Measurements from ENCODE around the gene VPS26B.

VPS26B gene

DNA sequence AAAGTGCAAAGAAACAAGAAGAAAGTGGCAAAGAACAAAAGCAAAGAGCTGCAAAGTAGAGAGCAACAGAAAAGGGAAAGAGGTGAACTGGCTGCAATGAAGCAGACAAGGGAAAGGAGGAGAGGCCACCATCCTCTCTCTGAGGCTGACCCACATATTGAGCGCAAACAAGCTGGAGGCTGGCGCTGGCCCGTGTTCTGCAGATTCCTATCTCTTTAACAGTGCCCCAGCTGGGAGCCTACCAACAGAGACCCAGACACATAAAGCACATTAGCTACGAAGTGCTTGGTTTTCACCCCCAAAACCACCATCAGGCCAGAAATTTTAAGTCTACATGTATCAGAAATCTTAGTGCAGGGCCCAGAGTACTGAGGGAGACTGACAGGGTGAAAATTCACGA is 18.3 kb upstream of the VPS26B start:
- Histone ChIP-seq H3K27me3 (ENCODE audit: control insufficient read depth in 1 of 2, insufficient read depth in 2 of 2, low read length in 2 of 2) (no peaks in the 10 kb centered on the region), H3K9me3 (ENCODE audit: control insufficient read depth in 1 of 2, low read length in 2 of 2) (no peaks in the 10 kb centered on the region), H3K9ac (ENCODE audit: low read depth in 1 of 2, low read length in 2 of 2) (no peak overlapping the region), H3K27ac (ENCODE audit: low read depth, low read length) (no peak overlapping the region), H3K4me1 (ENCODE audit: control insufficient read depth in 1 of 2, insufficient read depth in 2 of 2, low read length in 2 of 2) (no peaks in the 10 kb centered on the region), H3K36me3 (ENCODE audit: control insufficient read depth in 1 of 2, insufficient read depth in 2 of 2, low read length in 2 of 2) (peaks cover 24 to 57% of the 10 kb centered on the region in 2 donors), H3K4me3 (ENCODE audit: low read depth in 1 of 2, low read length in 2 of 2) (no peak overlapping the region)

GRCh38 chr11:134207538-134208239 is 16.8 kb upstream of the VPS26B start:
- Histone ChIP-seq H3K36me3 (ENCODE audit: control insufficient read depth in 1 of 2, insufficient read depth in 2 of 2, low read length in 2 of 2) (peaks cover 20 to 44% of the 10 kb centered on the region in 2 donors), H3K4me3 (ENCODE audit: low read depth in 1 of 2, low read length in 2 of 2) (no peak overlapping the region)

DNA sequence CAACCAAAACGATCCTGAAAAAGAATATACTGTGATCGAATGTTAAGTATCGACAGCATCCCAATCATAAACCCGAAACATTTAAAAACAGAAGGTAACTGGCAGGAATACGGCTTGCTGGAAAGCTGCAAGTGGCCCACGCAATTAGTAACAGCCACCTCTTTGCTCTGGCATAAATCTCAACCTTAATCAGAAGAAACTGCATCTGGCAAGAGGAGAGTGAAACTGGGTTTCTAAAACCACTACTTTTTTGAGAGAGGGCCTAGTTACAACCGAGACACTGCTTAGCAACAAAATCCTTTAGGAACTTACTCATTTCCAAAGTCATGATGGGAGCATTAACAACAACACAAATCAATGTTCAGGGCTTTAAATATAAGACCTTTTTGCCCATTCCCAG is 8.6 kb upstream of the VPS26B start:
- Histone ChIP-seq H3K36me3 (ENCODE audit: control insufficient read depth in 1 of 2, insufficient read depth in 2 of 2, low read length in 2 of 2) (peaks cover 3 to 15% of the 10 kb centered on the region in 2 donors), H3K27me3 (ENCODE audit: control insufficient read depth in 1 of 2, insufficient read depth in 2 of 2, low read length in 2 of 2) (no peaks in the 10 kb centered on the region), H3K9ac (ENCODE audit: low read depth in 1 of 2, low read length in 2 of 2) (no peak overlapping the region), H3K4me1 (ENCODE audit: control insufficient read depth in 1 of 2, insufficient read depth in 2 of 2, low read length in 2 of 2) (no peaks in the 10 kb centered on the region), H3K27ac (ENCODE audit: low read depth, low read length) (no peak overlapping the region), H3K9me3 (ENCODE audit: control insufficient read depth in 1 of 2, low read length in 2 of 2) (no peaks in the 10 kb centered on the region), H3K4me3 (ENCODE audit: low read depth in 1 of 2, low read length in 2 of 2) (no peak overlapping the region)

More at GRCh38 chr11:134207538-134208239, 16.8 kb upstream of the VPS26B start:
- Histone ChIP-seq H3K9ac (ENCODE audit: low read depth in 1 of 2, low read length in 2 of 2) (no peak overlapping the region), H3K27me3 (ENCODE audit: control insufficient read depth in 1 of 2, insufficient read depth in 2 of 2, low read length in 2 of 2) (no peaks in the 10 kb centered on the region), H3K9me3 (ENCODE audit: control insufficient read depth in 1 of 2, low read length in 2 of 2) (no peaks in the 10 kb centered on the region), H3K4me1 (ENCODE audit: control insufficient read depth in 1 of 2, insufficient read depth in 2 of 2, low read length in 2 of 2) (no peaks in the 10 kb centered on the region), H3K27ac (ENCODE audit: low read depth, low read length) (no peak overlapping the region)

DNA sequence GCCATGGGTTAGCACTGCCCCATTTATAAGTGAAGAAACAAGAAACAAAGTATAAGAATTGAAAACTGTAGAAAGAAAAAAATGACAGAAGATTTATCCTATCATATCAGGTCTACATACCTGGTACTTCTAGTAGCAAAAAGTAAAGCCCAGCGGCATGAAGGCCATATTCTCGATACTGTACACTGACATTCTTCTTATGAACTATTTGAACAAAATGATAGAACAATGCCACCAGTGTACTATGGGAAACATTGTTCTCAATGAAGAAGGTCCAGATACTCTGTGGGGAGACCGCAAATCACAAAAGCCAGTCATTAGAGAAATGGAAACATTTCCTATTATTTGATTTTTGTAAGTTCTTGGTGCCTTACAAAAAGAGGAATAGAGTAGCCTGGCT is 7.7 kb upstream of the VPS26B start:
- Histone ChIP-seq H3K4me1 (ENCODE audit: control insufficient read depth in 1 of 2, insufficient read depth in 2 of 2, low read length in 2 of 2) (no peaks in the 10 kb centered on the region), H3K9ac (ENCODE audit: low read depth in 1 of 2, low read length in 2 of 2) (no peak overlapping the region), H3K27me3 (ENCODE audit: control insufficient read depth in 1 of 2, insufficient read depth in 2 of 2, low read length in 2 of 2) (no peaks in the 10 kb centered on the region), H3K36me3 (ENCODE audit: control insufficient read depth in 1 of 2, insufficient read depth in 2 of 2, low read length in 2 of 2) (peaks cover 3 to 15% of the 10 kb centered on the region in 2 donors), H3K4me3 (ENCODE audit: low read depth in 1 of 2, low read length in 2 of 2) (no peak overlapping the region), H3K27ac (ENCODE audit: low read depth, low read length) (no peak overlapping the region), H3K9me3 (ENCODE audit: control insufficient read depth in 1 of 2, low read length in 2 of 2) (no peaks in the 10 kb centered on the region)

- no peaks in the 10 kb centered on the region for H3K27me3 ChIP-seq (ENCODE audit: control insufficient read depth in 1 of 2, insufficient read depth in 2 of 2, low read length in 2 of 2)
- peak overlapping the region; percentile 66 to 92 for H3K9ac ChIP-seq (ENCODE audit: low read depth in 1 of 2, low read length in 2 of 2)
- H3K27ac ChIP-seq (ENCODE audit: low read depth, low read length), result no peak overlapping the region
Measured at GRCh38 chr11:134223121-134223520, 1.4 kb upstream of the VPS26B start.

DNA sequence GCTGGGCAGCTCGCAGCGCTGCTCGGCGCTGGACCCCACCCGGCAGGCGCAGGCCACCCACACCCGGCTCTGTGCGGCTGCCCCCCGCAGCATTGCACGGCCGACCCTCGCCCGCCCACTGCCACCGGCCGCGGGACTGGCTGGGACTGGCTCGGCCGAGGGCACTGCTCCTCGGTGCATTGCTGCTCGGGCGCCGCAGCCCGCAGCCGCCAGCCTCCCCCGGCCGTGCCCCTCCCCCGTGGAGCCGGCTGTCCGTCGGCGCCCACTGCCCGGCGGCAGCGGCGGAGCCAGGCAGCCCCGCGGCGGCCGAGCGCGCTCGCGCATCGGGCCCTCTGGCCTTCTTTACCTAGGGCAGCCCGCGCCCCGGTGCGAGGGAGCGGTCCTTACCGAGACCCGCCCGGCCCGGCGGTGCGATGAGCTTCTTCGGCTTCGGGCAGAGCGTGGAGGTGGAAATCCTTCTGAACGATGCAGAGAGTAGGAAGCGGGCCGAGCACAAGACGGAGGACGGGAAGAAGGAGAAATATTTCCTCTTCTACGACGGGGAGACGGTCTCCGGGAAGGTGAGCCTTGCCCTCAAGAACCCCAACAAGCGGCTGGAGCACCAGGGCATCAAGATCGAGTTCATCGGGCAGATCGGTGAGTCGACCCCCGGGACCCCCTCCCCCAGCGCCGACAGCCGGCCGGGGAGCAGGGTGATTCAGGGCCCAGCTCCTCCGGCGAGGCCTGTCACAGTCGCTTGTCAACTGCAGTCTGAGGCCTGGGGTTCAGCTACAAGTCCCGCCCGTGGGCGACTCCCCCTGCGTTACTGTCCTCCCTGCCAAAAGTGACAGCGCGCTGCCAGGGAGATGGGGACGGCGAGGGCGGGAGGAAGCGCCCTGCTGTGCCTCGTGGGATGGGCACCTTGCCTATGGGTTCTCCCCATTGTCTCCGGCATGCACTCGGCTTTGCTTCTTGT is 516 bp downstream of the VPS26B start:
- Histone ChIP-seq H3K27me3 (ENCODE audit: control insufficient read depth in 1 of 2, insufficient read depth in 2 of 2, low read length in 2 of 2) (no peaks in the 10 kb centered on the region), H3K36me3 (ENCODE audit: control insufficient read depth in 1 of 2, insufficient read depth in 2 of 2, low read length in 2 of 2) (no peaks in the 10 kb centered on the region), H3K9me3 (ENCODE audit: control insufficient read depth in 1 of 2, low read length in 2 of 2) (no peaks in the 10 kb centered on the region), H3K4me3 (ENCODE audit: low read depth in 1 of 2, low read length in 2 of 2) (peak overlapping the region; percentile 94 to 99), H3K27ac (ENCODE audit: low read depth, low read length) (peak overlapping the region; percentile 59), H3K9ac (ENCODE audit: low read depth in 1 of 2, low read length in 2 of 2) (peak overlapping the region; percentile 80 to 87), H3K4me1 (ENCODE audit: control insufficient read depth in 1 of 2, insufficient read depth in 2 of 2, low read length in 2 of 2) (peaks cover 26 to 35% of the 10 kb centered on the region in 2 donors)

More at GRCh38 chr11:134223121-134223520, 1.4 kb upstream of the VPS26B start:
- no peaks in the 10 kb centered on the region for H3K9me3 ChIP-seq (ENCODE audit: control insufficient read depth in 1 of 2, low read length in 2 of 2)
- peaks cover 26 to 31% of the 10 kb centered on the region in 2 donors for H3K4me1 ChIP-seq (ENCODE audit: control insufficient read depth in 1 of 2, insufficient read depth in 2 of 2, low read length in 2 of 2)
- H3K4me3 ChIP-seq (ENCODE audit: low read depth in 1 of 2, low read length in 2 of 2), result peak overlapping the region; percentile 94 to 99
- H3K36me3 ChIP-seq (ENCODE audit: control insufficient read depth in 1 of 2, insufficient read depth in 2 of 2, low read length in 2 of 2), result peaks cover 0 to 6% of the 10 kb centered on the region in 2 donors

GRCh38 chr11:134226806-134227325 is 2.4 kb downstream of the VPS26B start:
- Histone ChIP-seq H3K4me1 (ENCODE audit: control insufficient read depth in 1 of 2, insufficient read depth in 2 of 2, low read length in 2 of 2) (peaks cover 31 to 35% of the 10 kb centered on the region in 2 donors), H3K9me3 (ENCODE audit: control insufficient read depth in 1 of 2, low read length in 2 of 2) (no peaks in the 10 kb centered on the region), H3K9ac (ENCODE audit: low read depth in 1 of 2, low read length in 2 of 2) (no peak overlapping the region), H3K4me3 (ENCODE audit: low read depth in 1 of 2, low read length in 2 of 2) (no peak overlapping the region), H3K27ac (ENCODE audit: low read depth, low read length) (no peak overlapping the region), H3K27me3 (ENCODE audit: control insufficient read depth in 1 of 2, insufficient read depth in 2 of 2, low read length in 2 of 2) (no peaks in the 10 kb centered on the region), H3K36me3 (ENCODE audit: control insufficient read depth in 1 of 2, insufficient read depth in 2 of 2, low read length in 2 of 2) (peaks cover 0 to 6% of the 10 kb centered on the region in 2 donors)

DNA sequence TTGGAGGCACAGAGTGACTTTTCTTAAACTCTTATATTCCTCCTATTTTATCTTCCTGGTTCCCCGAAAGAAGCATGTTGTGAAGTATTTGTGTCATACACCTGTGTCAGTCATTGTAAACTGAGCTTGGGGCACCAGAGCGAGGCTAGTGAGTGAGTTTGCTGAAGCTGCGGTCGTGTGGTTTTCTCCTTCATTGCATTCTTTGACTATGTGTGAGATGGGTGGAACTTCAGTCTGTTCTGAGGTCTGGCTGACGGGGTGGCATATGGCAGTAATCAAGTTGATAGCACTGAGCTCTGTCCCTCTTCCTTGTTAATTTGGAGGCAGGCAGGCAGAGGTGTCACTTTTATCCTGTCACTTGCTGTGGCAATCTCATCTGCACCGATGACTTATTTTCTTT is 4.2 kb downstream of the VPS26B start:
- Histone ChIP-seq H3K4me3 (ENCODE audit: low read depth in 1 of 2, low read length in 2 of 2) (no peak overlapping the region), H3K27ac (ENCODE audit: low read depth, low read length) (no peak overlapping the region), H3K27me3 (ENCODE audit: control insufficient read depth in 1 of 2, insufficient read depth in 2 of 2, low read length in 2 of 2) (no peaks in the 10 kb centered on the region), H3K36me3 (ENCODE audit: control insufficient read depth in 1 of 2, insufficient read depth in 2 of 2, low read length in 2 of 2) (peaks cover 0 to 6% of the 10 kb centered on the region in 2 donors), H3K9ac (ENCODE audit: low read depth in 1 of 2, low read length in 2 of 2) (no peak overlapping the region), H3K9me3 (ENCODE audit: control insufficient read depth in 1 of 2, low read length in 2 of 2) (no peaks in the 10 kb centered on the region), H3K4me1 (ENCODE audit: control insufficient read depth in 1 of 2, insufficient read depth in 2 of 2, low read length in 2 of 2) (peaks cover 18 to 21% of the 10 kb centered on the region in 2 donors)

DNA sequence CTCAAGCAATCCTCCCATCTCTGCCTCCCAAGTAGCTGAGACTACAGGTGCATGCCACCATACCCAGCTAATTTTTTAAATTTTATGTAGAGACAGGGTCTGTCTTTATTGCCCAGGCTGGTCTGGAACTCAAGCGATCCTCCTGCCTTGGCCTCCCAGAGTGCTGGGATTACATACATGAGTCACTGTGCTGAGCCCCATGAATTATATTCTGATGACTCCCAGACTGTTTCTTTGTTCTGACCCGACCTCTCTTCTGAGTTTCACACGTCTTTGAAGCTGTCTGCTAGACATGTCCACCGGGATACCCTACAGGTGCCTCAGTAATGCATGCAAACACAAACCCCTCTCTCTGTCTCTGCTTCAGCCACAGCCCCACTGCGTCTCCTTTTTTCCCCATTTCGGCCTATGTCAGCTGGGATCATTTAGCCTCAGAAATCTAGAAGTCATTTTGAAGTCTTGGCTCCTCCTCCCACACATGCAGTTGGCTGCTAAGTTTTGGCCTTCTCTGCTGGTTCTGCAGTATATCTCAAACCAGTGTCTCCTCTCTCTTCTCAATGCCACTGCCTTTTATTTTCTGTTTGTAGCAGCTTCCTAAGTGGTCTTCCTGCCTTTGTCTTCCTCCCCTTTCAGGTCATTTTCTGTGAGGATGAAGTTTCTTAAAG is 4.8 kb downstream of the VPS26B start:
- Histone ChIP-seq H3K36me3 (ENCODE audit: control insufficient read depth in 1 of 2, insufficient read depth in 2 of 2, low read length in 2 of 2) (peaks cover 0 to 6% of the 10 kb centered on the region in 2 donors), H3K9me3 (ENCODE audit: control insufficient read depth in 1 of 2, low read length in 2 of 2) (no peaks in the 10 kb centered on the region), H3K4me1 (ENCODE audit: control insufficient read depth in 1 of 2, insufficient read depth in 2 of 2, low read length in 2 of 2) (peaks cover 18 to 21% of the 10 kb centered on the region in 2 donors), H3K4me3 (ENCODE audit: low read depth in 1 of 2, low read length in 2 of 2) (no peak overlapping the region), H3K27ac (ENCODE audit: low read depth, low read length) (no peak overlapping the region), H3K9ac (ENCODE audit: low read depth in 1 of 2, low read length in 2 of 2) (no peak overlapping the region), H3K27me3 (ENCODE audit: control insufficient read depth in 1 of 2, insufficient read depth in 2 of 2, low read length in 2 of 2) (no peaks in the 10 kb centered on the region)

Data from duodenal mucosa (tissue), 2 donors.